Brain pericyte (primary cell): Measurements from ENCODE around the gene CFC1B.
"Not testable (repeated sequence)": the region's sequence is repeated elsewhere in the genome, so short reads cannot be mapped to it uniquely, and the experiment has no call there.

Experiments used
- DNase-seq: peaks from one replicate; pipeline ENCODE4 v3.0.0-alpha.2; 2012; ENCODE audit warnings: low read depth, low spot score

Gene CFC1B

DNA sequence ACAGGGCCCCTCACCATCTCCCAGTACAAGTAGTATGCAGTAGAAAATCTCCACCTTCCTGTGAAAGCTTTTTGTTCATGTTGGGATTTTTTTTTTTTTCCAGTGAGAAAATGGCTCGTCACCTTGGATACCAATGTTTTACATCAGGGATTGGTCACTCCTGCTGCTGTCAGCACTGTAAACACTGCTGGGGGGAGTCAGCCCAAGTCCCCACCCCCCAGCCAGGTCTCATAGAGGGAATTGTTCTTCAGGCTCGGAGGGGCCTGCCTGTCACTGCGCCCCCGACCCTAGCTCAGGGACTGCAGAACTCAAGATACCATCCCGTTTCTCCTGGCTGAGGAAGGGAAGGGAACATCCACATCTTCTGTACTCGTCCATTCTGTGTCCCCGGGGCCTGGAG is at the start of gene CFC1B:
TSS of gene CFC1B (plus strand) at position 231 of the 400 bp plus-strand sequence. CDS start 263 bp downstream, outside the sequence.
- not testable (repeated sequence) for DNase-seq

DNA sequence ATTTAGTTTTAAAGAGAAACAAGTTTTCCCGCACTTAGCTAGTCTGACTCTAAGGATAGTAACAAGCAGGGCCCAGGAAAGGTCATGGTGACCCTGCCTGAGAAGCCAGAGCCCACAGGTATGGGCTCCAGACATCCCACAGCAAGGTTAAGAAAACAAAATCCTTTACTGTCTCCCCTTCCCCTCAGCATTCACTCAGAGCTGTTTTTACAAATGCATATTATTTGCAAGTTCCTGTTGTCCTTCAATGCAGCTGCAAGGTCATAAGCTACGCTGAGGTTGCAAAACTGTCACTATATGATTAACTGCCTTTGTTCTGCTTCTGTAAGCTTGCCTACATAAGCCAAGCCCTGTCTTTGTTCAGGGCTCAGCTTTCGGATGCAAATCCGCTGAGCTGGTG is 29.9 kb upstream of the CFC1B start:
- DNase-seq, result not testable (repeated sequence)

- not testable (repeated sequence) for DNase-seq
These were observed 11.8 kb upstream of the CFC1B start, which contains the start of gene POTEI for GRCh38 chr2:130509228-130509627. Gene POTEI, minus strand, starts transcription at chr2:130509328. Its CDS starts 93 bp downstream, at chr2:130509235.

- DNase-seq, result not testable (repeated sequence)
These were observed 9.9 kb upstream of the CFC1B start for GRCh38 chr2:130510807-130511746.

- not testable (repeated sequence) for DNase-seq
These were observed 9.1 kb upstream of the CFC1B start for GRCh38 chr2:130511747-130512451.

- not testable (repeated sequence) for DNase-seq
These were observed 2.4 kb upstream of the CFC1B start for GRCh38 chr2:130518516-130519106.

DNA sequence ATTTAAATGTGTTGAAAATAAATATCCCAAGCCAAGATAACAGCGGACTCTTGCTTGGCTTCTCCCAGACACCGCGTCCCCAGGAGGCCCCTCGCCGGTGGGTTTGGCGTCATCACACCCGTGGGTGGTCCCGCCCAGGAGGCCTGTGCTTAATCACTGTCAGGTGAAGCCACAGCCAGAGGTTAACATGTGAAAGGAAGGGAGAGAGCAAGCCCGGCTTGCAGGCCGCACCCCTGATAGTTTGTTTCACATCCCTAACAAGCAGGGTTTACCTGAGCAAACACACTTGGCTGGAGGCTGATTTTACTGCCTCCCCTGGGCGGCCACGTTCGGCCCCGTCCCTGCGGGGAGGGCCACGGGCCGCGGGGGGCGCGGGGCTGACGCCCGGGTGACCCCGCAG is 1.4 kb downstream of the CFC1B start:
- not testable (repeated sequence) for DNase-seq

GRCh38 chr2:130527365-130527967 is 6.4 kb downstream of the CFC1B start:
- DNase-seq, result not testable (repeated sequence)

- DNase-seq, result not testable (repeated sequence)
These were observed 8.5 kb downstream of the CFC1B start for GRCh38 chr2:130529545-130529944.

- DNase-seq, result not testable (repeated sequence)
These were observed 9.2 kb downstream of the CFC1B start for GRCh38 chr2:130530212-130530611.

GRCh38 chr2:130531225-130531624 is 10.2 kb downstream of the CFC1B start:
- not testable (repeated sequence) for DNase-seq

DNA sequence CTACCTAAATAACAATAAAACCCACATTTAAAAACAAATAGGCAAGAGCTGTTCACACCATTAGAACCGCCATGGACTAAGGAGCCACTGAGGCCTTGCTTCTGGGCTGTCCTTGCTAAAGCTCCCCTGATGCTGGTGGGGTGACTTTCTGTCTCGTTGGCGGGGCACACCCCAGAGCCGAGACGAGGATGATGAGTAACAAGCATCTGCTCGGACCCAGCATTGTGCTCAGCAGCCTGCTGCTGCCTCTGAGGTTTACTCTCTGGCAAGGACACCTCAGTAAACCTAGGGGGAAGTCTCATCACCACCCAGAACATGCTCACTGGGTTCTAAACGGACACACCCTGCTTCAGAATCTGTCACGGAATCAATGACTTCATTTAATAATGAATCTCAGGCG is 10.7 kb downstream of the CFC1B start:
- DNase-seq, result not testable (repeated sequence)

- DNase-seq, result not testable (repeated sequence)
These were observed 15.6 kb downstream of the CFC1B start for GRCh38 chr2:130536654-130537053.

- not testable (repeated sequence) for DNase-seq
These were observed 17.2 kb downstream of the CFC1B start for GRCh38 chr2:130538271-130538670.

DNA sequence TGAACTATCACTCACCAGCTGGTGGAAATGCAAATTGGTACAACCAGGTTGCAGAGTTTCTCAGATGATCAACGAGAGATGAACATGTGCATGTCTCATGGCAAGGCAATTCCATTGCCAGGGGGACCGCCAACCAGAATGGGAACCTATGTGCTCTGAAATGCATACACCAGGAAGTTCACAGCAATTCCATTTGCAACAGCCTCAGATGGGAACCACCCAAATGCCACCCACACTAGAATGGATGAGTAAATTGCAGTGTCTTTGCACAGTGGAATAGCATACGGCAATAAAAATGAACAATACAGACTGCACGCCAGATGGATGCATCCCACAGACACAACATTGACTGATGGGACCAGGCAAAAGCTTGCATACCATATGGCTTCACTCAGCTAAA is 21.8 kb downstream of the CFC1B start:
- not testable (repeated sequence) for DNase-seq

GRCh38 chr2:130543785-130544528 is 22.9 kb downstream of the CFC1B start:
- not testable (repeated sequence) for DNase-seq

- DNase-seq, result not testable (repeated sequence)
These were observed 24.0 kb downstream of the CFC1B start for GRCh38 chr2:130544978-130545377.

DNA sequence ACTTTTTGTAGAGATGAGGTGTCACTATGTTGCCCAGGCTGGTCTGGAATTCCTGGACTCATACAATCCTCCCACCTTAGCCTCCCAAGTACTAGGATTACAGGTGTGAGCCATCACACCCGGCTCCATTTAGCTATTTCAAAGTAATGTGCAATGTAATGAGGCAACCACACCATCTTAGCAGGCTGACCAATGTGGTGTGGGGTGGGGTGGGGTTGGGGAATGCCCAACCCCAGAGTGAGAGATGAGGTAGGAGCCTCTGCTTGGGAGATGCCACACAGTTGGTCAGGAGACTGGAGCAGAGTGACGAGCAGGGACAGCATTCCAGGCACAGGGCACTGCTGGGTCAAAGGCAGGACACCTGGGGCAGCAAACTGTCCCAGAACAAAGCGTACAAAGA is 27.4 kb downstream of the CFC1B start:
- DNase-seq, result not testable (repeated sequence)

- DNase-seq, result not testable (repeated sequence)
These were observed 28.5 kb downstream of the CFC1B start for GRCh38 chr2:130549475-130549874.

DNA sequence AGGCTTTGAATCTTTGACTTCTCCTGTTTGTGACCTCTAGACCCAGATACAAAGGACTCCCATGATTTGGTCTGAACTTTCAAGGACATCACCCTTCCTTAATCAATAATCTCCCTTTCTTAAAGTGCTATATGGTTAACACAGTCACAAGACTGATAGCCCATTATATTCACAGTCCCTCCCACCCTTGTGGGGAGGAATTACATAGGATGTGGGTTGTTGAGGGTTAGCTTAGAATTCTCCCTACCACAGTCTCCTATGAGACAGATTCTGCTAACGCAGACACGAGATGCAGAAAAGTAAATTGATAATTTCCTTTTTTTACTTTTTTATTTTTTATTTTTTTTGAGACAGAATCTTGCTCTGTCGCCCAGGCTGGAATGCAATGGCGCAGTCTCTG is 33.2 kb downstream of the CFC1B start:
- DNase-seq, result not testable (repeated sequence)

DNA sequence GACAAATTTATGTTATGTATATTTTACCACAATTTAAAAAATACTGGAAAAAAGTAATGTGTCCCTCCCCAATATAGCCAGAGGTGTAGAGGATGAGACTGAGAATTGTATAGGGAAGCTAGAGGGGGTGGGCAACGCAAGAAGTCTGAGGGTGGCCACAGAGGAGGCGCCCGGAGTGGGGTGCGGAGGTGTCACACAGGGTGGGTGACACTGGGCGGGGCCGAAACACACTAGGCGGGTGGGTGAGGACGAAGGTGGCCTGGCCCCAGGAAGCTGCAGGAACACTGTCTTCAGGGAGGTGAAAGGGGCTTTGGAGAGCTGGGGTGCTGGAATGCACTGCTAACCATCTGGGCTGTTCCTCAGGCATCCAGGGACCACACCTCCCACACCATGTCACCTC is 35.4 kb downstream of the CFC1B start:
- not testable (repeated sequence) for DNase-seq
